BJ (cell line): ENCODE results near the gene GRIN2C. TPM values are rescaled to one million over a fixed set of nuclear protein-coding genes. Genes with fewer than 3 reads are reported as not detected.

Experiments
- CTCF ChIA-PET: fragments of 350-600 bp; formaldehyde crosslinking; extraction: SDS; loops from one replicate; lab custom pipeline; 2021; ENCODE audit warnings: antibody characterized with exemption, inconsistent platforms; lab: Yijun Ruan, JAX
- POLR2A ChIA-PET: fragments of 300-600 bp; sonication (Branson Sonifier 250); formaldehyde crosslinking; extraction: SDS; loops from one replicate; lab custom pipeline; 2021; ENCODE audit warnings: antibody characterized with exemption; lab: Charles Lee
- DNase-seq: peaks from one replicate; pipeline ENCODE4 v3.0.0-alpha.2; 2011; ENCODE audit warnings: low read depth
- H3K27me3 ChIP-seq: 2 replicates; pipeline ENCODE4 v1.6.0; 2011; ENCODE audit warnings: low read length; ENCODE audit not compliant: control insufficient read depth, insufficient read depth
- H3K36me3 ChIP-seq: 2 replicates; pipeline ENCODE4 v1.5.1; 2011; ENCODE audit warnings: low read length; ENCODE audit not compliant: control insufficient read depth, insufficient read depth
- H3K4me3 ChIP-seq: 2 replicates; pipeline ENCODE4 v1.5.1; 2011; ENCODE audit warnings: low read depth, mild to moderate bottlenecking, control low read depth, low read length
- CTCF ChIP-seq: IDR thresholded peaks from 2 replicates; pipeline ENCODE4 v1.5.1; 2011; ENCODE audit warnings: low read depth, mild to moderate bottlenecking, control low read depth, inconsistent platforms, low read length, moderate library complexity; ENCODE audit not compliant: insufficient read depth
- polyA plus RNA-seq: library from polyadenylated mRNA; depleted of rRNA; stranded (reverse); fragments of >200 nt; gene quantifications from 2 replicates; pipeline ENCODE4 v1.2.3, GENCODE V29; 2011

GRIN2C gene
- polyA plus RNA-seq, 1 experiment = 0.04 TPM

- POLR2A ChIA-PET = no interaction called here
- CTCF ChIA-PET = interaction anchor here (1.1 to 1.7 kb wide), 2 partner anchors 15 to 40 kb away, joined by 3 to 4 read pairs; no protein-coding TSS in a partner anchor
- H3K36me3 ChIP-seq = peaks cover 15% of the 10 kb centered on the region
- DNase-seq = no peak
- no peak overlapping the region for H3K4me3 ChIP-seq
- no peak for TF ChIP-seq CTCF
- H3K27me3 ChIP-seq = no peaks in the 10 kb centered on the region
These were observed 34.6 kb downstream of the GRIN2C start for GRCh38 chr17:74824961-74825627.

- CTCF ChIA-PET = interaction anchor here (1.3 kb wide), 1 partner anchor 24 kb away, joined by 3 read pairs; no protein-coding TSS in a partner anchor
- H3K27me3 ChIP-seq = no peaks in the 10 kb centered on the region
- H3K4me3 ChIP-seq = no peak overlapping the region
- POLR2A ChIA-PET = no interaction called here
- DNase-seq = no peak
- TF ChIP-seq CTCF = no peak
- H3K36me3 ChIP-seq = peaks cover 17% of the 10 kb centered on the region
These were observed 36.7 kb downstream of the GRIN2C start for GRCh38 chr17:74822939-74823367.

- TF ChIP-seq CTCF = no peak
- peaks cover 17% of the 10 kb centered on the region for H3K36me3 ChIP-seq
- POLR2A ChIA-PET = no interaction called here
- CTCF ChIA-PET = interaction anchor here (1.3 kb wide), 1 partner anchor 25 kb away, joined by 3 read pairs; no protein-coding TSS in a partner anchor
- H3K4me3 ChIP-seq = no peak overlapping the region
- no peak for DNase-seq
- H3K27me3 ChIP-seq = no peaks in the 10 kb centered on the region
These were observed 37.2 kb downstream of the GRIN2C start for GRCh38 chr17:74822335-74822938.

DNA sequence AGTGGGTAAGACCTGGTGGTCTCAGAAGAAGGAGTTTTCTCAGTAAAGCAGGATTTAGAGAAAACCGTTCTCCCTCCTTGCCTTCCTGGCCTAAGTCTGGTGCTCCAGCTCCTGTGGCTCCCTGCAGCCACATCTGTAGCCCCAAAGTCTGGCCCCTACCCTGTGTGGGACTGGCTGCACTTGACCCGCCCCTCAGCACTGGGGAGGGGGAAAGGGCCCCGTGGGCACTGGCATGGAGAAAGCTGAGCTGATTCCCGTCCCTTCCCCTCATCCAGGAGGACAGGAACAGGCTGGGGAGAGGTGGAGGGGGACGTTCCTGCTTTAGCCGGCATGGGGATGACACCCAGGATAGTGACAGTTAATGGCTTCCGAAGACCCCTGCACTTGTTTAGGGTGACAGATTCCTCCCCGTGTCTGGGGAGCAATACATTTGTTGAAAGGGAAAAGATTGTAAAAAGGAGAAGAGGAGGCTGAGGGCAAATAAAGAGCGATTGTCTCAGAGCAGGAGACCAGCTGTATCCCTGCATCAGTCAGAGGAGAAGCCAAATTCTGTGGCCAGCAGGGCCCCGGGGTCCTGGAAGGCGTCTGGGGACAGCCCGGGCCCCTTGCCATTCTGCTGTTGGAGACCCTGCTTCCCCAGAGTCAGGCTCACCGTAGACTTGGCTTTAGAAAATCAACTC, 37.9 kb downstream of the GRIN2C start:
- DNase-seq = no peak
- CTCF ChIA-PET = interaction anchor here (1.3 kb wide), 1 partner anchor 25 kb away, joined by 3 read pairs; no protein-coding TSS in a partner anchor
- POLR2A ChIA-PET = no interaction called here
- H3K27me3 ChIP-seq = no peaks in the 10 kb centered on the region
- peaks cover 16% of the 10 kb centered on the region for H3K36me3 ChIP-seq
- no peak overlapping the region for H3K4me3 ChIP-seq
- TF ChIP-seq CTCF = no peak
